Mammary epithelial cell (primary cell): ENCODE data around the gene HGS.

ENCODE experiments used
- EZH2 ChIP-seq: IDR thresholded peaks from 2 replicates; pipeline ENCODE4 v1.6.1; 2012; ENCODE audit warnings: low read length, inconsistent platforms, borderline replicate concordance
- TF ChIP-seq, protein P1 (sequence below), 2 donors: IDR thresholded peaks in 1 of 2; conservative IDR thresholded peaks in 1 of 2; 2 replicates each; pipeline ENCODE4 v1.5.1; 2011 to 2012; ENCODE audit warnings: inconsistent platforms in 2 of 2, low read length in 2 of 2, mild to moderate bottlenecking in 2 of 2, control low read depth in 1 of 2, low read depth in 1 of 2; ENCODE audit not compliant: insufficient read depth in 1 of 2; ENCODE audit errors: extremely low read depth in 1 of 2

DNA sequence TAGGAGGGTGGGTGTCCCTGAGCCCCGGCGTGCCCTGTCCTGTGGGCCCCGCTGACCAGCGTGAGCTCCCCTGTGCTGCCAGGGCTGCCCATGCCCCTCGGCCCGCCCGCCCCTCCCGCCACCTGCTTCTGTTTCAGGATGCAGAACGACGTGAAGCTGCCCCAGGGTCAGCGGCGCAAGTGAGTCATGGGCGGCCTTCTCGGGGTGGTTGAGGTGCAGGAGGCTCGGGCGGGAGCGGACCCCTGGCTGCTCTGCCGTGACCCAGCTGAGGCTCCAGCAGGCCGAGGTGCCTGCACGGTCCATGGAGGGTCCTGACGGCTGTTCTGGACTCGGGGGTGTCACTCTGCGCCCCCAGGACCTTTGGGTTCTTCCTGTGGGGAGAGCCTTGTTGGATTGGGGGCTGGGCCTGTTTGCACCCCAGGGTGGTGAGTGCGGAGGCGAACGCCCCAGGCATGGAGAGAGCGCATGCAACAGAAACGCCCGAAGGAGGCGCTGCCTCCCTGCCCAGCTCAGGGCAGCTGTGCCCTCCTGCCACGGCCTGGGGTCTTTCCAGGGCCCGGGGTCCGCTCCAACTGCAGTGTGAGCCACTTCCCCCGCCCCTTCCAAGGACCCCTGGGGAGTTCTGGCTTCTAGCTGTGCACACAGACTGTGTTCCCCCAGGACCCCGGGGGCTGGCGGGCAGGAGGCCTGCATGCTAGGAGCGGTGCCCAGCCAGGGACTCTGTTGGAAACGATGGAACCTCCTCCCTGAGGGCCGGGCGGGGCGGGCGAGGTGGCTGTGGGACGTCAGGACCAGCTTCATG, 32.3 kb downstream of the HGS start:
- TF ChIP-seq, protein P1, sequence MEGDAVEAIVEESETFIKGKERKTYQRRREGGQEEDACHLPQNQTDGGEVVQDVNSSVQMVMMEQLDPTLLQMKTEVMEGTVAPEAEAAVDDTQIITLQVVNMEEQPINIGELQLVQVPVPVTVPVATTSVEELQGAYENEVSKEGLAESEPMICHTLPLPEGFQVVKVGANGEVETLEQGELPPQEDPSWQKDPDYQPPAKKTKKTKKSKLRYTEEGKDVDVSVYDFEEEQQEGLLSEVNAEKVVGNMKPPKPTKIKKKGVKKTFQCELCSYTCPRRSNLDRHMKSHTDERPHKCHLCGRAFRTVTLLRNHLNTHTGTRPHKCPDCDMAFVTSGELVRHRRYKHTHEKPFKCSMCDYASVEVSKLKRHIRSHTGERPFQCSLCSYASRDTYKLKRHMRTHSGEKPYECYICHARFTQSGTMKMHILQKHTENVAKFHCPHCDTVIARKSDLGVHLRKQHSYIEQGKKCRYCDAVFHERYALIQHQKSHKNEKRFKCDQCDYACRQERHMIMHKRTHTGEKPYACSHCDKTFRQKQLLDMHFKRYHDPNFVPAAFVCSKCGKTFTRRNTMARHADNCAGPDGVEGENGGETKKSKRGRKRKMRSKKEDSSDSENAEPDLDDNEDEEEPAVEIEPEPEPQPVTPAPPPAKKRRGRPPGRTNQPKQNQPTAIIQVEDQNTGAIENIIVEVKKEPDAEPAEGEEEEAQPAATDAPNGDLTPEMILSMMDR (conservative IDR thresholded peaks at IDR 0.05 in 1 of 2, IDR thresholded peaks at IDR 0.05 in 1 of 2; ENCODE audit: extremely low read depth in 1 of 2, insufficient read depth in 1 of 2, low read depth in 1 of 2, low read length in 2 of 2) = no peak
- TF ChIP-seq EZH2 = no peak
